ENCODE results near the gene RPS15. TPM values are rescaled to one million over a fixed set of nuclear protein-coding genes. Genes with fewer than 3 reads are reported as not detected.
A peak's percentile ranks its signal among the peaks of the same experiment; 100 is the strongest.

Gene RPS15
- total RNA-seq, 4 donors from 2014 or later = 4,239 to 4,988 (median 4,337) TPM

GRCh38 chr19:1472231-1473084 is 34.3 kb downstream of the RPS15 start:
- H3K4me3 ChIP-seq = no peak overlapping the region
- H3K27me3 ChIP-seq = peaks cover 2 to 62% of the 10 kb centered on the region in 2 donors
- H3K27ac ChIP-seq = no peak overlapping the region
- peaks cover 0 to 33% (median 3%) of the 10 kb centered on the region in 3 donors for H3K36me3 ChIP-seq
- TF ChIP-seq CTCF (IDR thresholded peaks at IDR 0.05) = no peak
- WGBS, 2 donors = 54 to 61% methylated on average over 31 to 44 of the region's 44 CpGs
- peaks cover 0 to 88% (median 49%) of the 10 kb centered on the region in 4 donors for H3K4me1 ChIP-seq
- H3K9me3 ChIP-seq = no peaks in the 10 kb centered on the region
- DNase-seq (ENCODE audit: low spot score in 2 of 2) = no peak

- WGBS, 2 donors = 57 to 69% methylated on average over 18 to 20 of the region's 20 CpGs
- Histone ChIP-seq H3K27ac (peak overlapping the region in 1 of 4 donors; percentile 50), H3K36me3 (peaks cover 0 to 36% (median 3%) of the 10 kb centered on the region in 3 donors), H3K27me3 (peaks cover 2 to 54% of the 10 kb centered on the region in 2 donors), H3K4me3 (no peak overlapping the region), H3K4me1 (peaks cover 0 to 88% (median 49%) of the 10 kb centered on the region in 4 donors), H3K9me3 (no peaks in the 10 kb centered on the region)
- no peak for DNase-seq (ENCODE audit: low spot score in 2 of 2)
- TF ChIP-seq EP300 (IDR thresholded peaks at IDR 0.05) (no peak), POLR2A (IDR thresholded peaks at IDR 0.05) (no peak), CTCF (IDR thresholded peaks at IDR 0.05) (no peak)
Measured at GRCh38 chr19:1473085-1473851, 35.1 kb downstream of the RPS15 start.

GRCh38 chr19:1474011-1474764 is 36.0 kb downstream of the RPS15 start:
- 54 to 59% methylated on average over 23 to 30 of the region's 31 CpGs for WGBS, 2 donors
- H3K4me3 ChIP-seq = no peak overlapping the region
- H3K36me3 ChIP-seq = peaks cover 0 to 36% (median 3%) of the 10 kb centered on the region in 3 donors
- H3K4me1 ChIP-seq = peaks cover 0 to 84% (median 46%) of the 10 kb centered on the region in 4 donors
- TF ChIP-seq EP300 (IDR thresholded peaks at IDR 0.05) (no peak), CTCF (IDR thresholded peaks at IDR 0.05) (no peak), POLR2A (IDR thresholded peaks at IDR 0.05) (no peak)
- H3K9me3 ChIP-seq = no peaks in the 10 kb centered on the region
- DNase-seq (ENCODE audit: low spot score in 2 of 2) = no peak
- peaks cover 2 to 48% of the 10 kb centered on the region in 2 donors for H3K27me3 ChIP-seq
- H3K27ac ChIP-seq = peak overlapping the region in 3 of 4 donors; percentile 31 to 60 (median 50)

- 79% methylated on average over 11 to 18 of the region's 26 CpGs for WGBS, 2 donors
- Histone ChIP-seq H3K36me3 (peaks cover 0 to 36% (median 3%) of the 10 kb centered on the region in 3 donors), H3K4me1 (peaks cover 0 to 87% (median 46%) of the 10 kb centered on the region in 4 donors), H3K4me3 (no peak overlapping the region), H3K9me3 (no peaks in the 10 kb centered on the region), H3K27me3 (peaks cover 2 to 45% of the 10 kb centered on the region in 2 donors), H3K27ac (peak overlapping the region in 2 of 4 donors; percentile 50 to 60)
- no peak for DNase-seq (ENCODE audit: low spot score in 2 of 2)
- TF ChIP-seq POLR2A (IDR thresholded peaks at IDR 0.05) (no peak), EP300 (IDR thresholded peaks at IDR 0.05) (no peak), CTCF (IDR thresholded peaks at IDR 0.05) (no peak)
Measured at GRCh38 chr19:1474765-1475351, 36.7 kb downstream of the RPS15 start.

Data from tibial nerve (tissue), 4 donors.